Stimulated activated CD4-positive, alpha-beta T cell treated with anti-CD3 and anti-CD28 coated beads, Interleukin-12 subunit alpha, Interleukin-12 subunit beta, amount 100 ng/mL, for 4 hours (primary cell): ENCODE measurements around the gene CARD14.
"Not testable (repeated sequence)": the region's sequence is repeated elsewhere in the genome, so short reads cannot be mapped to it uniquely, and the experiment has no call there.

Experiments
- DNase-seq: peaks from one replicate; pipeline ENCODE4 v3.0.0-alpha.2; 2020

Gene CARD14

DNA sequence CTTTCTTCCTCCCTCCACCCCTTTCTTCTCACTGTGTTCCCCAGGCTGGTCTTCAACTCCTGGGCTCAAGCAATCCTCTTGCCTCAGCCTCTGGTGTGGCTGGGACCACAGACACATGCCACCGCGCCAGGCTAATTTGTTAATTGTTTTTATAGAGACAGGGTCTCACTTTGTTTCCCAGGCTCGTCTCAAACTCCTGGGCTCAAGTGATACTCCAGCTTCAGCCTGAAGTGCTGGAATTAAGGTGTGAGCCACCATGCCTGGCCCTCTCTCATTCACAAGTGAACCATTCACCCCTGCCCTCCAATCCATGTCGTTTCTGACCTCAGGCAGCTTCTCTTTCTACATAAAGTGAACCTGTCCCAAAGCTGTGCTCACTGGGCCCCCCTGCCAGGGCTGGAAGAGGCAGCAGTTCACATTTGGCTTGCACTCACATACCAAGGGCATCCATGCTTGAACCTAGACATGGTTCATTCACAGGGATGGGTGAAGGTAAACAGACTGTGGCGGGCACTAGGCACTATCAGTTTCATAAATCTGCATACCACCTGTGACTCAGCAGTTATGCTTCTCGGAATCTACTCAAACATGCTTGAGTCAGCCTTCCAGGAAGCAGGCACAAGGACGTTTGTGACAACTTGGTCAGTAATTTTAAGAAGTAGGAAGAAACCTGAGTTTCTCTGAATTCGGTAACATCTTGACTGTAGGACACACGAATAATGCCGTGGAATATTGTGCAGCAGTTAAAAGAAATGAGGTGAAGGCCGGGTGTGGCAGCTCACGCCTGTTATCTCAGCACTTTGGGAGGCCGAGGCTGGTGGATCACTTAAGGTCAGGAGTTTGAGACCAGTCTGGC lies 84.8 kb downstream of the CARD14 start:
- DNase-seq = peak; percentile 44

DNA sequence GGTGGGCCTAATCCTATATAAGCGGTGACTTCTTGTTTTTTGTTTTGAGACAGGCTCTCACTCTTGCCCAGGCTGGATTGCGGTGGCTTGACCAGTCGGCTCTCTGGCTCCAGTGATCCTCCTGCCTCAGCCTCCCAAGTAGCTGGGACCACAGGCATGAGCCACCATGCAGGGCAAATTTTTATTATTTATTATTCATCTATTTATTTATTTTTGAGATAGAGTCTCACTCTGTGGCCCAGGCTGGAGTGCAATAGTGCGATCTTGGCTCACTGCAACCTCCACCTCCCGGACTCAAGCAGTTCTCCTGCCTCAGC lies 86.2 kb downstream of the CARD14 start:
- no peak for DNase-seq

- no peak for DNase-seq
These were observed 87.9 kb downstream of the CARD14 start for GRCh38 chr17:80257716-80258213.

- DNase-seq = not testable (repeated sequence)
These were observed 88.5 kb downstream of the CARD14 start for GRCh38 chr17:80258296-80258695.
